Parathyroid adenoma (tissue), 2 donors: ENCODE data around the gene SULT2A1.

ENCODE experiments used
- H2AFZ ChIP-seq: fragments of 300-600 bp; sonication (generic); one replicate; pipeline ENCODE4 v1.7.0; 2017; ENCODE audit warnings: antibody characterized with exemption, mild to moderate bottlenecking
- H3K27ac ChIP-seq: fragments of 300-600 bp; sonication (generic); one replicate; pipeline ENCODE4 v1.7.0; 2017
- H3K27me3 ChIP-seq: fragments of 300-600 bp; sonication (generic); one replicate; pipeline ENCODE4 v1.7.0; 2017; ENCODE audit warnings: low read length; ENCODE audit not compliant: control insufficient read depth, insufficient read depth
- H3K36me3 ChIP-seq: fragments of 300-600 bp; sonication (generic); one replicate; pipeline ENCODE4 v1.7.0; 2017; ENCODE audit warnings: low read length; ENCODE audit not compliant: control insufficient read depth, insufficient read depth
- H3K4me1 ChIP-seq: fragments of 300-600 bp; sonication (generic); one replicate; pipeline ENCODE4 v1.7.0; 2017; ENCODE audit warnings: control low read depth
- H3K4me2 ChIP-seq: fragments of 300-600 bp; sonication (generic); one replicate; pipeline ENCODE4 v1.7.0; 2017; ENCODE audit warnings: low read length
- H3K4me3 ChIP-seq: fragments of 300-600 bp; sonication (generic); one replicate; pipeline ENCODE4 v1.7.0; 2017; ENCODE audit warnings: low read depth, low read length
- H3K79me2 ChIP-seq: fragments of 300-600 bp; sonication (generic); one replicate; pipeline ENCODE4 v1.7.0; 2017; ENCODE audit warnings: control low read depth
- H3K9ac ChIP-seq: fragments of 300-600 bp; sonication (generic); one replicate; pipeline ENCODE4 v1.7.0; 2017; ENCODE audit warnings: mild to moderate bottlenecking
- H3K9me3 ChIP-seq: fragments of 300-600 bp; sonication (generic); one replicate; pipeline ENCODE4 v1.7.0; 2017; ENCODE audit warnings: low read length; ENCODE audit not compliant: control insufficient read depth
- CTCF ChIP-seq: fragments of 300-600 bp; sonication (generic); IDR thresholded peaks from one replicate; pipeline ENCODE4 v1.7.0; 2017; ENCODE audit warnings: antibody characterized with exemption, mild to moderate bottlenecking
- donor health status: primary hyperparathyroidism.

Gene SULT2A1

GRCh38 chr19:47901370-47901769 lies 15.3 kb upstream of the SULT2A1 start:
- H3K4me1 ChIP-seq, result peaks cover 8% of the 10 kb centered on the region
- H3K36me3 ChIP-seq, result no peaks in the 10 kb centered on the region
- no peak overlapping the region for H2AFZ ChIP-seq
- no peak overlapping the region for H3K27ac ChIP-seq
- no peak overlapping the region for H3K4me3 ChIP-seq
- no peaks in the 10 kb centered on the region for H3K9me3 ChIP-seq
- H3K9ac ChIP-seq, result no peak overlapping the region
- no peaks in the 10 kb centered on the region for H3K27me3 ChIP-seq
- H3K4me2 ChIP-seq, result no peak overlapping the region
- TF ChIP-seq CTCF, result no peak
- H3K79me2 ChIP-seq, result no peaks in the 10 kb centered on the region

GRCh38 chr19:47899335-47899734 lies 13.2 kb upstream of the SULT2A1 start:
- H3K27ac ChIP-seq, result no peak overlapping the region
- peaks cover 8% of the 10 kb centered on the region for H3K4me1 ChIP-seq
- TF ChIP-seq CTCF, result no peak
- no peak overlapping the region for H3K4me2 ChIP-seq
- H3K4me3 ChIP-seq, result no peak overlapping the region
- H3K9ac ChIP-seq, result no peak overlapping the region
- no peaks in the 10 kb centered on the region for H3K79me2 ChIP-seq
- no peaks in the 10 kb centered on the region for H3K36me3 ChIP-seq
- no peaks in the 10 kb centered on the region for H3K27me3 ChIP-seq
- H3K9me3 ChIP-seq, result no peaks in the 10 kb centered on the region
- no peak overlapping the region for H2AFZ ChIP-seq

GRCh38 chr19:47897861-47898260 lies 11.7 kb upstream of the SULT2A1 start:
- TF ChIP-seq CTCF, result no peak
- Histone ChIP-seq H3K27ac (no peak overlapping the region), H3K4me3 (no peak overlapping the region), H3K79me2 (no peaks in the 10 kb centered on the region), H3K36me3 (no peaks in the 10 kb centered on the region), H3K4me1 (peaks cover 7% of the 10 kb centered on the region), H3K9ac (no peak overlapping the region), H2AFZ (no peak overlapping the region), H3K27me3 (no peaks in the 10 kb centered on the region), H3K4me2 (no peak overlapping the region), H3K9me3 (no peaks in the 10 kb centered on the region)

- TF ChIP-seq CTCF, result no peak
- no peaks in the 10 kb centered on the region for H3K79me2 ChIP-seq
- H3K27ac ChIP-seq, result peak overlapping the region; percentile 1
- H3K4me2 ChIP-seq, result no peak overlapping the region
- H3K27me3 ChIP-seq, result no peaks in the 10 kb centered on the region
- no peak overlapping the region for H3K4me3 ChIP-seq
- H2AFZ ChIP-seq, result peak overlapping the region; percentile 39
- no peaks in the 10 kb centered on the region for H3K9me3 ChIP-seq
- no peak overlapping the region for H3K9ac ChIP-seq
- H3K4me1 ChIP-seq, result peaks cover 15% of the 10 kb centered on the region
- H3K36me3 ChIP-seq, result no peaks in the 10 kb centered on the region
Measured at GRCh38 chr19:47896773-47897172, 10.7 kb upstream of the SULT2A1 start.

GRCh38 chr19:47896019-47896418 lies 9.9 kb upstream of the SULT2A1 start:
- H3K27ac ChIP-seq, result no peak overlapping the region
- H3K9ac ChIP-seq, result no peak overlapping the region
- H3K4me1 ChIP-seq, result peaks cover 23% of the 10 kb centered on the region
- H2AFZ ChIP-seq, result no peak overlapping the region
- H3K4me3 ChIP-seq, result no peak overlapping the region
- H3K4me2 ChIP-seq, result no peak overlapping the region
- no peaks in the 10 kb centered on the region for H3K27me3 ChIP-seq
- no peak for TF ChIP-seq CTCF
- H3K36me3 ChIP-seq, result no peaks in the 10 kb centered on the region
- no peaks in the 10 kb centered on the region for H3K79me2 ChIP-seq
- no peaks in the 10 kb centered on the region for H3K9me3 ChIP-seq
